A204.1 (cell line): ENCODE results near the gene NOL11.
"Not testable (repeated sequence)": the region's sequence is repeated elsewhere in the genome, so short reads cannot be mapped to it uniquely, and the experiment has no call there.

Experiments used
- FAIRE-seq: peaks from 2 replicates; lab custom pipeline; 2012; peaks lifted over from hg19 to GRCh38; lab: Jason Lieb, UNC

The NOL11 gene

GRCh38 chr17:67754686-67755085 lies 37.0 kb downstream of the NOL11 start:
- not testable (repeated sequence) for FAIRE-seq

GRCh38 chr17:67756766-67757165 lies 39.0 kb downstream of the NOL11 start:
- FAIRE-seq, result not testable (repeated sequence)

- no peak for FAIRE-seq
Measured at GRCh38 chr17:67759355-67760171, 41.8 kb downstream of the NOL11 start.

GRCh38 chr17:67765623-67766022 lies 47.9 kb downstream of the NOL11 start:
- FAIRE-seq, result no peak

DNA sequence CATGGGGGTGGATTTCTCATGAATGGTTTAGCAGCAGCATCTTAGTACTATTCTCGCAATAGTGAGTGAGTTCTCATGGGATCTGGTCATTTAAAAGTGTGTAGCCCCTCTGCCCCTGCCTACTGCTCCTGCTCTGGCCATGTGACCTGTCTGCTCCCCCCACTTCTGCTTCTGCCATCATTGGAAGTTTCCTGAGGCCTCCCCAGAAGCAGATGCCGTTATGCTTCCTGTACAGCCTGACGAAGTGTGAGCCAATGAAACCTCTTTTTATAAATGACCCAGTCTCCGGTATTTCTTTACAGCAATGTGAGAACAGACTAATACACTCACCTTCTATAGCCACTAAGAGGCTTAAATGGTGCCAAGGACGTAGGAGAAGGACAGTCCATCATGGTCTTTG lies 51.5 kb downstream of the NOL11 start:
- FAIRE-seq, result no peak

- FAIRE-seq, result no peak
Measured at GRCh38 chr17:67770539-67770938, 52.8 kb downstream of the NOL11 start.

DNA sequence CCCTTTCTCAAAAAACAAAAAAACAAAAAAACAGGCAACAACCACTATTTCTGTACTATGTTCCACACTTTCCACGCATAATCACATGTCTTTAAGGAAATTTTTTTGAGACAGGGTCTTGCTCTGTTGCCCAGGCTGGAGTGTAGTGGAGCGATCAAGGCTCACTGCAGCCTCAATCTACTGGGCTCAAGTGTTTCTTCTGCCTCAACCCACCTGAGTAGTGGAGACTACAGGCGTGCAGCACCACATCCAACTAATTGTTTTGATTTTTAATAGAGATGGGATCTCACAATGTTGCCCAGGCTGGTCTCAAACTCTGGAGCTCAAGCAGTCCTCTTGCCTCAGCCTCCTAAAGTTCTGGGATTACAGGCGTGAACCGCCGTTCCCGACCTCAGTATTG lies 54.9 kb downstream of the NOL11 start:
- FAIRE-seq, result no peak

GRCh38 chr17:67773246-67773645 lies 55.5 kb downstream of the NOL11 start:
- no peak for FAIRE-seq

GRCh38 chr17:67779098-67779672 lies 61.4 kb downstream of the NOL11 start:
- no peak for FAIRE-seq

- no peak for FAIRE-seq
Measured at GRCh38 chr17:67784364-67785121, 66.8 kb downstream of the NOL11 start.

GRCh38 chr17:67785122-67785477 lies 67.4 kb downstream of the NOL11 start:
- FAIRE-seq, result no peak

GRCh38 chr17:67785504-67785903 lies 67.8 kb downstream of the NOL11 start:
- FAIRE-seq, result no peak
